Motor neuron (in vitro differentiated cells): ENCODE results near the gene ADGRG7. TPM values are rescaled to one million over a fixed set of nuclear protein-coding genes. Genes with fewer than 3 reads are reported as not detected.
"Not testable (repeated sequence)": the region's sequence is repeated elsewhere in the genome, so short reads cannot be mapped to it uniquely, and the experiment has no call there.

Experiments
- ATAC-seq, 8 experiments: fragments of 200-7000 bp; cut with Tn5 transposase; replicated peaks in 6 of 8; 2 replicates each; pipeline ENCODE4 v1.8.0; 2021; ENCODE audit warnings: mild to moderate bottlenecking in 8 of 8, moderate library complexity in 8 of 8
- H3K27ac ChIP-seq, 2 donors: fragments of 250-450 bp; sonication (Bioruptor Pico); 2 replicates each; pipeline ENCODE4 v1.9.0; 2021; ENCODE audit warnings: antibody characterized with exemption in 2 of 2, mild to moderate bottlenecking in 2 of 2, moderate library complexity in 1 of 2
- H3K4me1 ChIP-seq, 2 donors: fragments of 250-450 bp; sonication (Bioruptor Pico); replicated peaks in 1 of 2; 2 replicates each; pipeline ENCODE4 v1.6.1; 2021; ENCODE audit warnings: antibody characterized with exemption in 2 of 2, mild to moderate bottlenecking in 2 of 2, moderate library complexity in 1 of 2
- H3K4me3 ChIP-seq, 5 donors: fragments of 250-450 bp; sonication (Bioruptor Pico); 2 replicates each; pipeline ENCODE4 v1.9.0; 2021; ENCODE audit warnings: antibody characterized with exemption in 5 of 5, mild to moderate bottlenecking in 5 of 5, moderate library complexity in 4 of 5
- WGBS, 10 experiments: fragments of 450-650 bp; shearing (Covaris generic); methylation state at CpG; one replicate each; pipeline ENCODE4 v1.0.0; 2022; 5-methylcytosine and 5-hydroxymethylcytosine counted together
- in situ Hi-C, 9 experiments: fragments of 400-800 bp; cut with MboI; loops; one replicate each; pipeline ENCODE4 v1.15.0; 2021; ENCODE audit warnings: low sequenced_read_pairs in 9 of 9, low pct_unique_long_range_greater_than_20kb in 2 of 9; ENCODE audit not compliant: unreplicated experiment in 9 of 9
- total RNA-seq, 8 experiments: library from RNA; unstranded; fragments of 300-600 nt; gene quantifications; 2 replicates each; pipeline versions ENCODE4 v1.2.3 to v1.2.4, GENCODE V29; 2022

Gene ADGRG7
- total RNA-seq, 8 experiments from 2014 or later = 0.66 TPM; not detected in 7

GRCh38 chr3:100635273-100635701 lies 25.9 kb downstream of the ADGRG7 start:
- Histone ChIP-seq H3K27ac (no peak overlapping the region), H3K4me1 (no peaks in the 10 kb centered on the region), H3K4me3 (no peak overlapping the region)
- in situ Hi-C loops = no loop called here
- ATAC-seq = no peak
- WGBS, 10 experiments = 42 to 100% (median 76%) methylated on average over 1 to 3 of the region's 3 CpGs; no CpG with 5 or more reads in 2 of the 10 experiments

- no peak overlapping the region for H3K4me3 ChIP-seq
Measured at GRCh38 chr3:100637197-100637631, 27.8 kb downstream of the ADGRG7 start.

GRCh38 chr3:100640633-100641032 lies 31.2 kb downstream of the ADGRG7 start:
- Histone ChIP-seq H3K27ac (no peak overlapping the region), H3K4me1 (no peaks in the 10 kb centered on the region), H3K4me3 (no peak overlapping the region)
- in situ Hi-C loops = no loop called here
- no peak for ATAC-seq
- WGBS, 10 experiments = 44 to 100% (median 91%) methylated on average over 1 to 5 of the region's 5 CpGs; no CpG with 5 or more reads in 1 of the 10 experiments

More at GRCh38 chr3:100637197-100637631, 27.8 kb downstream of the ADGRG7 start:
- no peak overlapping the region for H3K27ac ChIP-seq
- no peaks in the 10 kb centered on the region for H3K4me1 ChIP-seq
- in situ Hi-C loops = no loop called here
- WGBS, 10 experiments = 0 to 86% (median 56%) methylated on average over 1 of the region's 1 CpG; no CpG with 5 or more reads in 4 of the 10 experiments
- ATAC-seq = peak in 2 of 8 experiments; percentile 25 to 63

- Histone ChIP-seq H3K27ac (no peak overlapping the region), H3K4me1 (no peaks in the 10 kb centered on the region), H3K4me3 (no peak overlapping the region)
- no peak for ATAC-seq
- in situ Hi-C loops = no loop called here
- WGBS, 10 experiments = 33 to 80% (median 67%) methylated on average over 1 to 3 of the region's 3 CpGs; no CpG with 5 or more reads in 1 of the 10 experiments
Measured at GRCh38 chr3:100641471-100642032, 32.2 kb downstream of the ADGRG7 start.

GRCh38 chr3:100645913-100646312 lies 36.5 kb downstream of the ADGRG7 start:
- no peak for ATAC-seq
- 21 to 100% (median 73%) methylated on average over 1 to 3 of the region's 3 CpGs for WGBS, 10 experiments
- Histone ChIP-seq H3K27ac (no peak overlapping the region), H3K4me3 (no peak overlapping the region), H3K4me1 (no peaks in the 10 kb centered on the region)
- in situ Hi-C loops = no loop called here

GRCh38 chr3:100647171-100647570 lies 37.8 kb downstream of the ADGRG7 start:
- H3K4me1 ChIP-seq = no peaks in the 10 kb centered on the region
- 33 to 91% (median 82%) methylated on average over 1 to 3 of the region's 3 CpGs; no CpG with 5 or more reads in 2 of the 10 experiments for WGBS, 10 experiments
- in situ Hi-C loops = no loop called here
- H3K27ac ChIP-seq = no peak overlapping the region
- ATAC-seq = no peak
- H3K4me3 ChIP-seq = no peak overlapping the region

GRCh38 chr3:100647657-100648056 lies 38.3 kb downstream of the ADGRG7 start:
- H3K27ac ChIP-seq = no peak overlapping the region
- no peaks in the 10 kb centered on the region for H3K4me1 ChIP-seq
- no peak for ATAC-seq
- WGBS, 10 experiments = 50 to 100% (median 100%) methylated on average over 1 of the region's 1 CpG; no CpG with 5 or more reads in 2 of the 10 experiments
- H3K4me3 ChIP-seq = no peak overlapping the region
- in situ Hi-C loops = no loop called here

- in situ Hi-C loops = no loop called here
- Histone ChIP-seq H3K4me3 (no peak overlapping the region), H3K4me1 (peaks cover 0 to 6% of the 10 kb centered on the region in 2 donors), H3K27ac (no peak overlapping the region)
- peak in 3 of 8 experiments; percentile 25 to 75 (median 65) for ATAC-seq
- WGBS, 10 experiments = 10 to 78% (median 43%) methylated on average over 1 to 4 of the region's 4 CpGs
Measured at GRCh38 chr3:100650651-100651619, 41.5 kb downstream of the ADGRG7 start.

- no peak overlapping the region for H3K4me3 ChIP-seq
- no peak overlapping the region for H3K27ac ChIP-seq
- H3K4me1 ChIP-seq = peaks cover 0 to 6% of the 10 kb centered on the region in 2 donors
- 29 to 100% (median 69%) methylated on average over 1 to 11 of the region's 13 CpGs; no CpG with 5 or more reads in 1 of the 10 experiments for WGBS, 10 experiments
- peak in 5 of 8 experiments; percentile 29 to 84 (median 79) for ATAC-seq
- in situ Hi-C loops = no loop called here
Measured at GRCh38 chr3:100653604-100654294, 44.3 kb downstream of the ADGRG7 start.

GRCh38 chr3:100656945-100657344 lies 47.5 kb downstream of the ADGRG7 start:
- in situ Hi-C loops = no loop called here
- ATAC-seq = no peak
- H3K27ac ChIP-seq = no peak overlapping the region
- no peak overlapping the region for H3K4me3 ChIP-seq
- 20 to 94% (median 79%) methylated on average over 1 to 2 of the region's 2 CpGs; no CpG with 5 or more reads in 4 of the 10 experiments for WGBS, 10 experiments
- peaks cover 0 to 6% of the 10 kb centered on the region in 2 donors for H3K4me1 ChIP-seq

GRCh38 chr3:100661294-100661693 lies 51.9 kb downstream of the ADGRG7 start:
- H3K27ac ChIP-seq, H3K4me1 ChIP-seq, ATAC-seq, in situ Hi-C loops, H3K4me3 ChIP-seq: not testable (repeated sequence)

GRCh38 chr3:100662113-100662823 lies 52.9 kb downstream of the ADGRG7 start:
- Histone ChIP-seq H3K4me1 (no peaks in the 10 kb centered on the region), H3K4me3 (no peak overlapping the region), H3K27ac (no peak overlapping the region)
- in situ Hi-C loops = no loop called here
- ATAC-seq = peak in 3 of 8 experiments; percentile 31 to 62 (median 58)
- 0 to 100% (median 83%) methylated on average over 1 to 2 of the region's 2 CpGs; no CpG with 5 or more reads in 1 of the 10 experiments for WGBS, 10 experiments
